ENCODE measurements around the gene ITPRIPL1. TPM values are rescaled to one million over a fixed set of nuclear protein-coding genes. Genes with fewer than 3 reads are reported as not detected.
A peak's percentile ranks its signal among the peaks of the same experiment; 100 is the strongest.

The ITPRIPL1 gene
- total and polyA plus RNA-seq, 10 donors = 0.80 to 6.6 (median 3.6) TPM

DNA sequence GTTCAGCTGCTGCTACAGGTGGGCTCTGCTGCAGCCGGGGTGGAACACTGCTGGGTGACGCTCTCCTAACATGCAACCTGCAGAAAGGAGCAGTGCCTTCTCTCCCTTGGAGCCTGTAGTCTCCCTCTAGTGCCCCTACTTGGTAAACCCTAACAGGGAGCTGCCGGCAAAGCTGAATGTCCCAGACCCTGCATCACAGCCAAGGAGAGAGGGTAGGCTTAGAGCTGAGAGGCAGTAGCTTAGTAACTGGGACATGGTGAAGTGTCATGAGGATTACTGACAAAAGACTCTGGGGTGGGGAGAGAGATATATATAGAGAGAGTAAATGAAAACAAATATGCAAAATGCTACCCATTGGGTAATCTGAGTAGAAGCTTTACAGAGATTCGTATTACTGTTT lies 20.3 kb downstream of the ITPRIPL1 start:
- intact Hi-C loops (cut with DNase I; ENCODE audit: low total_unique reads) = no loop called here
- Histone ChIP-seq H3K27ac (peak overlapping the region in 4 of 8 donors; percentile 62 to 86 (median 84)), H3K36me3 (peaks cover 0 to 86% (median 0%) of the 10 kb centered on the region in 6 donors), H3K4me1 (peaks cover 0 to 36% (median 12%) of the 10 kb centered on the region in 6 donors), H3K4me3 (no peak overlapping the region), H3K9me3 (no peaks in the 10 kb centered on the region), H3K27me3 (replicated peaks in 1 of 7) (no peaks in the 10 kb centered on the region)
- no peak for TF ChIP-seq POLR2A (IDR thresholded peaks at IDR 0.05)
- peak in 1 of 3 donors; percentile 15 for TF ChIP-seq POLR2AphosphoS5 (IDR thresholded peaks at IDR 0.05)
- TF ChIP-seq, protein P1, sequence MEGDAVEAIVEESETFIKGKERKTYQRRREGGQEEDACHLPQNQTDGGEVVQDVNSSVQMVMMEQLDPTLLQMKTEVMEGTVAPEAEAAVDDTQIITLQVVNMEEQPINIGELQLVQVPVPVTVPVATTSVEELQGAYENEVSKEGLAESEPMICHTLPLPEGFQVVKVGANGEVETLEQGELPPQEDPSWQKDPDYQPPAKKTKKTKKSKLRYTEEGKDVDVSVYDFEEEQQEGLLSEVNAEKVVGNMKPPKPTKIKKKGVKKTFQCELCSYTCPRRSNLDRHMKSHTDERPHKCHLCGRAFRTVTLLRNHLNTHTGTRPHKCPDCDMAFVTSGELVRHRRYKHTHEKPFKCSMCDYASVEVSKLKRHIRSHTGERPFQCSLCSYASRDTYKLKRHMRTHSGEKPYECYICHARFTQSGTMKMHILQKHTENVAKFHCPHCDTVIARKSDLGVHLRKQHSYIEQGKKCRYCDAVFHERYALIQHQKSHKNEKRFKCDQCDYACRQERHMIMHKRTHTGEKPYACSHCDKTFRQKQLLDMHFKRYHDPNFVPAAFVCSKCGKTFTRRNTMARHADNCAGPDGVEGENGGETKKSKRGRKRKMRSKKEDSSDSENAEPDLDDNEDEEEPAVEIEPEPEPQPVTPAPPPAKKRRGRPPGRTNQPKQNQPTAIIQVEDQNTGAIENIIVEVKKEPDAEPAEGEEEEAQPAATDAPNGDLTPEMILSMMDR (IDR thresholded peaks at IDR 0.05 in 8 of 11, conservative IDR thresholded peaks at IDR 0.05 in 3 of 11) = peak in 3 of 11 experiments; percentile 9 to 19 (median 13)
- DNase-seq = no peak
- 77 to 89% (median 86%) methylated on average over 4 of the region's 4 CpGs for WGBS, 5 donors

DNA sequence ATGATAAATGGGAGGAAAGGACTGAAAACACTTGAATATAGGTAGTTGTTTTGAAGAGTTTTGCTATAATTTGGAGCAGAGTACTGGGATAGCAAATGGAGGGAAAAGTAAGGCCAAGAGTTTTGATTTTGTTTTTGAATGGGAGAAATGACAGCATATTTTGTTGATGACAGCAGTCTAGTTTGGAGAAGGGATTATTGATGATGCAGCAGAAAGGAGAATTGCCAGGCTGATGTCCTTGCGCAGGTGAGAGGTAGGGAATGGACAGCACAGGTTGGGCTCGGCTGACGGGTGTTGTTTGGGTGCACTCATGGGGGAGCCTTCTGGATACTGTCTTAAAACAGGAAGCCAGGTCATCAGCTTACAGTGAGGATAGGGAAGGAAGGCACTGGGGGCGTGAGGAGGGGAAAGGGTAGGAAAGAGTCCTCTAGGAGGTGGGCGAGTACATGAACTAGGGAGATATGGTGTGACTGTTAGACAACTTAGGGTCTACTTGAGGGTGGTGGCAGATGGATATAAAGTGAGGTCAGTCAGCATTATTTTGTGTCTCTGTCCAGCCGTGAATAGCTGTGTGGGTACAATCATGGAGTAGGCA lies 20.8 kb downstream of the ITPRIPL1 start:
- no peak for DNase-seq
- TF ChIP-seq, protein P1 (IDR thresholded peaks at IDR 0.05 in 8 of 11, conservative IDR thresholded peaks at IDR 0.05 in 3 of 11) = no peak
- no peak for TF ChIP-seq POLR2A (IDR thresholded peaks at IDR 0.05)
- no peak for TF ChIP-seq POLR2AphosphoS5 (IDR thresholded peaks at IDR 0.05)
- 91 to 96% (median 93%) methylated on average over 6 of the region's 6 CpGs for WGBS, 5 donors
- no peak overlapping the region for H3K4me3 ChIP-seq
- no peaks in the 10 kb centered on the region for H3K9me3 ChIP-seq
- intact Hi-C loops (cut with DNase I; ENCODE audit: low total_unique reads) = no loop called here
- no peak overlapping the region for H3K27ac ChIP-seq
- H3K36me3 ChIP-seq = peaks cover 0 to 92% (median 0%) of the 10 kb centered on the region in 6 donors
- peaks cover 0 to 36% (median 12%) of the 10 kb centered on the region in 6 donors for H3K4me1 ChIP-seq
- no peaks in the 10 kb centered on the region for H3K27me3 ChIP-seq (replicated peaks in 1 of 7)

DNA sequence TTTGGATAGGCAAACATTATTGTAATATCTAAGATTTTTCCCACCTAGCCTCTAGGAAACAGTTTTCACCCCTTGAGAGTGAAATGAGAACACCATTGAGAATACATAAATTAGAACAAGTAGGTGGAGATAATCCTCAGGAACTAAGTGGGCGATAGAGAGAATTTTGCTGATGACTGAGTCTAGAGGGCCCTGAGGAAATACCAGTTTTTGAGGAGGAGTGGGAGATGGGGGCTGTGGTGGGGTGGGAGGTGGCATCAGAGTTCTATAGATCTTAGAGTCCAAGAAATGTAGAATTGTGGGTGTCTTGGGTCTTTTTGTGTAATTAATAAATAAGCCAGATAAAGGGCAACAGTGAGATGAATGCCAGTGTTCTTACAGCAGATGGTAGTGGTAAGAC lies 22.3 kb downstream of the ITPRIPL1 start:
- Histone ChIP-seq H3K27ac (no peak overlapping the region), H3K4me3 (no peak overlapping the region), H3K9me3 (no peaks in the 10 kb centered on the region), H3K36me3 (peaks cover 0 to 94% (median 0%) of the 10 kb centered on the region in 6 donors), H3K4me1 (peaks cover 0 to 32% (median 13%) of the 10 kb centered on the region in 6 donors), H3K27me3 (replicated peaks in 1 of 7) (no peaks in the 10 kb centered on the region)
- WGBS, 5 donors = 94 to 100% (median 97%) methylated on average over 1 of the region's 1 CpG
- TF ChIP-seq POLR2A (IDR thresholded peaks at IDR 0.05) (no peak), POLR2AphosphoS5 (IDR thresholded peaks at IDR 0.05) (no peak)
- intact Hi-C loops (cut with DNase I; ENCODE audit: low total_unique reads) = no loop called here
- no peak for DNase-seq

DNA sequence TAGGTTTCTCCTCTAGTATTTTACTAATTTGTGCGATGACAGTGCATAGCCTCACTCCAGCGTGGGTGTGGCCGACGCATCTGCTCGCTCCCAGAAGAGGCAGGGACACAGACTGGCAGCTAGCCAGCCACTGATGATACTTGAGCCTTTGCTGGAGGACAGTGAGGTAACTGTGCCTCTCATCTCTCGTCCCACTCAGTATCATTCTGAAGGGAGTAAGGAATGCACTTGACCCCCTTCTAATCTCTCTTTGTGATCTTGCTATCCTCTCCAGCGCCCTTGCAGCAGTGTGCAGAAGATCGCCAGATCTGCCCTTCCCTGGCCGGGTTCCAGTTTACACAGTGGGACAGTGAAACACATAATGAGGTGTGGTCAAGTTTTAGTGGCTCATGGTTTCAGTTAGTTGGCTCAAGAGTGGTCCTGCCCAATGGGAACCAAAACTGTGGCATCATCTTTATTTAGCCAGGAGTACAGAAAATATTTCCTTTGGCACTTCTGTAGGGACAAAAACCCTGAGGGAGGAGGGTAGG lies 28.0 kb downstream of the ITPRIPL1 start:
- intact Hi-C loops (cut with DNase I; ENCODE audit: low total_unique reads) = no loop called here
- Histone ChIP-seq H3K36me3 (peaks cover 0 to 96% (median 0%) of the 10 kb centered on the region in 6 donors), H3K4me3 (no peak overlapping the region), H3K27ac (peak overlapping the region in 7 of 8 donors; percentile 16 to 76 (median 58)), H3K9me3 (no peaks in the 10 kb centered on the region), H3K4me1 (peaks cover 0 to 21% (median 12%) of the 10 kb centered on the region in 6 donors), H3K27me3 (replicated peaks in 1 of 7) (no peaks in the 10 kb centered on the region)
- DNase-seq = no peak
- TF ChIP-seq POLR2AphosphoS5 (IDR thresholded peaks at IDR 0.05) (peak in 1 of 3 donors; percentile 43), POLR2A (IDR thresholded peaks at IDR 0.05) (no peak)
- TF ChIP-seq, protein P1 (IDR thresholded peaks at IDR 0.05 in 8 of 11, conservative IDR thresholded peaks at IDR 0.05 in 3 of 11) = no peak
- 62 to 75% (median 70%) methylated on average over 9 of the region's 9 CpGs for WGBS, 5 donors
